K562 (cell line): Measurements from ENCODE around the gene MRTFB. TPM values are rescaled to one million over a fixed set of nuclear protein-coding genes. Genes with fewer than 3 reads are reported as not detected.
A peak's percentile ranks its signal among the peaks of the same experiment; 100 is the strongest.

Experiments used
- ATAC-seq: fragments of 200-7000 bp; cut with Tn5 transposase; 3 replicates; pipeline ENCODE4 v1.9.1; 2020; ENCODE audit warnings: moderate library complexity
- BruUV-seq: library from RNA; stranded (reverse); fragments of 400-500 nt; replicated peaks from 2 replicates; lab custom pipeline; 2021; lab: Mats Ljungman, UMichigan
- CTCF ChIA-PET: fragments of 300-600 bp; formaldehyde crosslinking; extraction: SDS; loops from one replicate; lab custom pipeline; 2021; ENCODE audit warnings: low intra/inter-chr PET ratio; lab: Yijun Ruan, JAX
- POLR2A ChIA-PET: fragments of 300-600, 350-650 bp; sonication (Branson Sonifier 250); formaldehyde crosslinking; extraction: SDS; loops from one replicate; lab custom pipeline; 2021; ENCODE audit warnings: antibody characterized with exemption, inconsistent platforms; lab: Yijun Ruan, JAX
- DNase-seq, 4 experiments: peaks; one replicate each; pipeline versions ENCODE4 v3.0.0 to v3.0.0-alpha.2; 2011 to 2018; ENCODE audit warnings: low spot score in 3 of 4, mixed read lengths in 3 of 4; ENCODE audit errors: extremely low read depth in 1 of 4
- FAIRE-seq: peaks from 2 replicates; lab custom pipeline; 2011; peaks lifted over from hg19 to GRCh38; lab: Jason Lieb, UNC
- H2AFZ ChIP-seq: 2 replicates; pipeline ENCODE4 v1.6.0; 2011; ENCODE audit warnings: low read depth, low read length, control low read depth, inconsistent platforms
- H3K27ac ChIP-seq: fragments of 200-600 bp; 3 replicates; pipeline ENCODE4 v1.8.0; 2011; ENCODE audit warnings: low read depth, mild to moderate bottlenecking, control low read depth, inconsistent platforms, low read length, moderate library complexity, mixed read lengths; ENCODE audit errors: extremely low read depth
- H3K27me3 ChIP-seq, 2 experiments: fragments of 300-600 bp in 1 of 2; 2 replicates in 1 of 2; 3 replicates in 1 of 2; pipeline versions ENCODE4 v1.6.0 to v1.8.0; 2011; ENCODE audit warnings: inconsistent platforms in 2 of 2, low read length in 2 of 2, mild to moderate bottlenecking in 1 of 2, mixed read lengths in 1 of 2, moderate library complexity in 1 of 2; ENCODE audit not compliant: control insufficient read depth in 2 of 2, insufficient read depth in 2 of 2
- H3K36me3 ChIP-seq: fragments of 300-600 bp; 3 replicates; pipeline ENCODE4 v1.8.0; 2011; ENCODE audit warnings: mild to moderate bottlenecking, low read length, inconsistent platforms; ENCODE audit not compliant: control insufficient read depth, insufficient read depth
- H3K4me1 ChIP-seq, 2 experiments: fragments of 200-600 bp in 1 of 2; replicated peaks in 1 of 2; 2 replicates in 1 of 2; 3 replicates in 1 of 2; pipeline versions ENCODE4 v1.5.1 to v1.8.0; 2011; ENCODE audit warnings: inconsistent platforms in 2 of 2, low read length in 2 of 2, mild to moderate bottlenecking in 1 of 2, mixed read lengths in 1 of 2, moderate library complexity in 1 of 2; ENCODE audit not compliant: control insufficient read depth in 2 of 2, insufficient read depth in 2 of 2
- H3K4me2 ChIP-seq: 2 replicates; pipeline ENCODE4 v1.6.1; 2011; ENCODE audit warnings: low read length, control low read depth, inconsistent platforms, mixed read lengths; ENCODE audit not compliant: insufficient read depth
- H3K4me3 ChIP-seq: fragments of 200-600 bp; sonication (generic), shearing (Covaris generic); 2 replicates; pipeline ENCODE4 v1.5.1; 2016; ENCODE audit warnings: control low read depth, inconsistent platforms
- H3K79me2 ChIP-seq: fragments of 200-600 bp; 3 replicates; pipeline ENCODE4 v1.8.0; 2011; ENCODE audit warnings: low read length, inconsistent platforms; ENCODE audit not compliant: control insufficient read depth, insufficient read depth
- H3K9ac ChIP-seq, 2 experiments: 2 replicates each; pipeline versions ENCODE4 v1.6.0 to v1.6.1; 2011; ENCODE audit warnings: low read depth in 2 of 2, low read length in 2 of 2, control low read depth in 1 of 2, inconsistent platforms in 1 of 2, mild to moderate bottlenecking in 1 of 2, mixed read lengths in 1 of 2; ENCODE audit not compliant: insufficient read depth in 1 of 2
- H3K9me1 ChIP-seq: one replicate; pipeline ENCODE4 v1.6.0; 2011; ENCODE audit warnings: inconsistent platforms, mild to moderate bottlenecking, low read length, moderate library complexity; ENCODE audit not compliant: control insufficient read depth, insufficient read depth
- H3K9me3 ChIP-seq: replicated peaks from 2 replicates; pipeline ENCODE4 v1.5.1; 2011; ENCODE audit warnings: low read depth, low read length, inconsistent platforms; ENCODE audit not compliant: control insufficient read depth, insufficient read depth
- H4K20me1 ChIP-seq: replicated peaks from 2 replicates; pipeline ENCODE4 v1.6.1; 2011; ENCODE audit warnings: low read length, inconsistent platforms, mixed read lengths; ENCODE audit not compliant: control insufficient read depth, insufficient read depth
- BMI1 ChIP-seq: fragments of 150-350 bp; IDR thresholded peaks from 2 replicates; pipeline ENCODE4 v1.6.1; 2014; ENCODE audit warnings: low read length
- CEBPB ChIP-seq: fragments of 450-650 bp; IDR thresholded peaks from 2 replicates; pipeline ENCODE4 v1.6.1; 2016; ENCODE audit warnings: missing genetic modification characterization, missing compliant biosample characterization
- ESRRA ChIP-seq: fragments of 450-650 bp; IDR thresholded peaks from 2 replicates; pipeline ENCODE4 v1.6.1; 2014; ENCODE audit warnings: low read depth, mild to moderate bottlenecking, moderate library complexity, borderline replicate concordance
- POLR2H ChIP-seq: IDR thresholded peaks from 2 replicates; pipeline ENCODE4 v1.6.1; 2016; ENCODE audit warnings: missing genetic modification characterization, low read depth, mild to moderate bottlenecking, control low read depth, missing compliant biosample characterization, moderate library complexity
- TAF9B ChIP-seq: fragments of 450-650 bp; IDR thresholded peaks from 2 replicates; pipeline ENCODE4 v1.6.1; 2018; ENCODE audit warnings: mild to moderate bottlenecking; ENCODE audit not compliant: partially characterized antibody
- WGBS: fragments of 100-300 bp; shearing (Covaris generic); methylation state at CpG from one replicate; pipeline ENCODE4 v1.1.6; 2016; ENCODE audit warnings: low coverage, mixed read lengths; ENCODE audit not compliant: insufficient coverage; ENCODE audit errors: missing lambda C conversion rate; 5-methylcytosine and 5-hydroxymethylcytosine counted together
- in situ Hi-C: fragments of 300-500 bp; cut with MboI; formaldehyde crosslinking; loops from 4 replicates; pipeline ENCODE4 v1.15.0; 2018; ENCODE audit warnings: inconsistent platforms, mixed read lengths
- intact Hi-C: fragments of 100-400 bp; cut with micrococcal nuclease; formaldehyde crosslinking; loops from 2 replicates; pipeline ENCODE4 v1.14.2; 2022
- polyA plus RNA-seq, 8 experiments: library from polyadenylated mRNA; depleted of rRNA in 4 of 8; stranded (reverse) in 5 of 8; unstranded in 3 of 8; fragments of >200 nt; fragmentation: Nextera tagmentation in 2 of 8; fragmentation: Illumina TruSeq in 1 of 8; extraction: Ambion mirVana in 2 of 8; extraction: Trizol in 1 of 8; gene quantifications; 2 replicates each; pipeline versions ENCODE4 v1.2.1 to v1.2.3, GENCODE V29; 2011 to 2014; ENCODE audit warnings: inconsistent platforms in 1 of 8, missing spikeins in 1 of 8
- total RNA-seq, 7 experiments: library from RNA; depleted of rRNA in 6 of 7; stranded (reverse); fragments of >200 nt in 6 of 7; fragmentation: Illumina TruSeq in 2 of 7; extraction: Trizol in 2 of 7; gene quantifications; 2 replicates each; pipeline versions ENCODE4 v1.2.1 to v1.2.3, GENCODE V29; 2011 to 2021; ENCODE audit warnings: low replicate concordance in 1 of 7
- TF ChIP-seq, protein P1 (sequence below): IDR thresholded peaks from 2 replicates; pipeline ENCODE4 v1.6.1; 2014; ENCODE audit warnings: antibody characterized with exemption
- TF ChIP-seq, protein P2 (sequence below), 3 experiments: fragments of 200-800 bp in 1 of 3; sonication (Bioruptor generic) in 1 of 3; sonication (generic) in 1 of 3; formaldehyde crosslinking in 1 of 3; IDR thresholded peaks; 2 replicates each; pipeline versions ENCODE4 v1.6.1 to v1.8.0; 2016 to 2022; ENCODE audit warnings: mild to moderate bottlenecking in 2 of 3, missing compliant biosample characterization in 2 of 3, missing genetic modification characterization in 2 of 3, missing genetic modification reagents in 1 of 3

Gene MRTFB
- total and polyA plus RNA-seq, 9 of the 15 experiments (the other 6 are each of a cell fraction or from before 2014, with no cell fraction given): 2.2 to 12.7 (median 7.0) TPM

DNA sequence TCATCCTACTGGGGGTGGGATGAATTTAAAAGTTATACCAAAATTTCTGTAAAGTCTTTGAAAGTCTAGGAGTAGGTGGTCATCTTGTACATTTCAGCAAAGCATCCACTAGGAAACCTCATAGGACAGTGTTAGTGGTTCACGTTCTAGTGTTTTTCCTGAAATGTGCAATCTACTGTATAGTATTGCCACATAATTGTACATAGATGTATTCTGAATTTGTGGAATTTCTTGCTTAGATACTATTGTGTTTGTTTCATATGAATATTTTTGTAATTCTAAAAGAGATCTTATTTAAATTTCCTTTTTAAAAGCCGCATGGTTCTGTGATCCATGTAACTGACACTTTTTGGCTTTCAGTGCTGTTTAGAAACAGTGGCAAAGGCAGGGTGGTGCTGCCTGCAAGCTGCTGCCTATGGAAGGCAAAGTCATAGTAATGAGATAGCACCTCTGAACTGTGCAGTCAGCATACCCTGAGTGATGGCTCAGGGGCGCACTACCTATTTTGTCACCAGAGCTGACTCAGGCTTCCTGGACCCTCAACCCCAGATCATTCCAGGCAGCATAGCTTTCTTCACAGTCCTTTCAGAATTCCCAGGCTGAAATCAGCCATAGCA lies 193.3 kb downstream of the MRTFB start (continued):
- TF ChIP-seq, protein P1, sequence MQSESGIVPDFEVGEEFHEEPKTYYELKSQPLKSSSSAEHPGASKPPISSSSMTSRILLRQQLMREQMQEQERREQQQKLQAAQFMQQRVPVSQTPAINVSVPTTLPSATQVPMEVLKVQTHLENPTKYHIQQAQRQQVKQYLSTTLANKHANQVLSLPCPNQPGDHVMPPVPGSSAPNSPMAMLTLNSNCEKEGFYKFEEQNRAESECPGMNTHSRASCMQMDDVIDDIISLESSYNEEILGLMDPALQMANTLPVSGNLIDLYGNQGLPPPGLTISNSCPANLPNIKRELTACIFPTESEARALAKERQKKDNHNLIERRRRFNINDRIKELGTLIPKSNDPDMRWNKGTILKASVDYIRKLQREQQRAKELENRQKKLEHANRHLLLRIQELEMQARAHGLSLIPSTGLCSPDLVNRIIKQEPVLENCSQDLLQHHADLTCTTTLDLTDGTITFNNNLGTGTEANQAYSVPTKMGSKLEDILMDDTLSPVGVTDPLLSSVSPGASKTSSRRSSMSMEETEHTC: no peak
- TF ChIP-seq BMI1: no peak
- TF ChIP-seq TAF9B: no peak
- TF ChIP-seq, protein P2, sequence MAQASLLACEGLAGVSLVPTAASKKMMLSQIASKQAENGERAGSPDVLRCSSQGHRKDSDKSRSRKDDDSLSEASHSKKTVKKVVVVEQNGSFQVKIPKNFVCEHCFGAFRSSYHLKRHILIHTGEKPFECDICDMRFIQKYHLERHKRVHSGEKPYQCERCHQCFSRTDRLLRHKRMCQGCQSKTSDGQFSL (CRISPR knock-in tag; IDR thresholded peaks at IDR 0.05): no peak
- TF ChIP-seq, protein P2 (tag; IDR thresholded peaks at IDR 0.05): no peak

DNA sequence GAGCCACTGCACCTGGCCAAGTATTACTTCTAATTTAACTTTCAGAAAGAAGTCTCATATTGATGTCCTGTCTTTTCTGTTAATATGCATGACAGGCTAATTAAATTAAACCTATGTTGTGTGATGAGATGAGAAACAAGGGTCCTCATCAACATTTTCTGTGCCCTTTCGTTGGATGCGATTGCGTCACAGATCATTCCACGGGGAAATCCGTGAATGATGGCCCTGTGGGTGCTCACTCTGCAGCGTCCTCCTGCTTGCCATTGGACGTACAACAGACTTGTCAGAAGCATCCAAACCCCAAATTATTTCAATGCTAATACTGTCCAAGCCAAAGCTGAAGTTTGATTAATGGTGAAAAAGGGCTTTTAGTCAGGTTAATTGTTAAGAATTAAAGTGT lies 197.0 kb downstream of the MRTFB start:
- 87% methylated on average over 7 of the region's 7 CpGs for WGBS
- POLR2A ChIA-PET: no interaction called here

More for the DNA sequence above, 197.0 kb downstream of the MRTFB start:
- Histone ChIP-seq H3K4me1 (no peaks in the 10 kb centered on the region), H3K27me3 (no peaks in the 10 kb centered on the region), H2AFZ (no peak overlapping the region), H4K20me1 (no peaks in the 10 kb centered on the region), H3K4me2 (no peak overlapping the region), H3K27ac (no peak overlapping the region), H3K36me3 (peaks cover 21% of the 10 kb centered on the region; the same call in 1 of the 3 replicates), H3K9ac (no peak overlapping the region)
- DNase-seq: no peak
- no peak for ATAC-seq
- no TSS peak for BruUV-seq
- FAIRE-seq: no peak
- intact Hi-C loops: no loop called here
- TF ChIP-seq POLR2H (tag) (no peak), ESRRA (no peak), CEBPB (tag) (peak; percentile 21; the same call in 1 of the 2 replicates)
- TF ChIP-seq, all 486 proteins: peak for 1
- Histone ChIP-seq H3K9me1 (no peaks in the 10 kb centered on the region), H3K9me3 (no peaks in the 10 kb centered on the region), H3K79me2 (no peaks in the 10 kb centered on the region), H3K4me3 (no peak overlapping the region)
- CTCF ChIA-PET: no interaction called here
- in situ Hi-C loops: no loop called here
